ENCODE measurements around the gene CREBRF. TPM values are rescaled to one million over a fixed set of nuclear protein-coding genes. Genes with fewer than 3 reads are reported as not detected.

CREBRF gene
- total and polyA plus RNA-seq, 2 experiments from 2014 or later, result 14.7 to 21.0 TPM

DNA sequence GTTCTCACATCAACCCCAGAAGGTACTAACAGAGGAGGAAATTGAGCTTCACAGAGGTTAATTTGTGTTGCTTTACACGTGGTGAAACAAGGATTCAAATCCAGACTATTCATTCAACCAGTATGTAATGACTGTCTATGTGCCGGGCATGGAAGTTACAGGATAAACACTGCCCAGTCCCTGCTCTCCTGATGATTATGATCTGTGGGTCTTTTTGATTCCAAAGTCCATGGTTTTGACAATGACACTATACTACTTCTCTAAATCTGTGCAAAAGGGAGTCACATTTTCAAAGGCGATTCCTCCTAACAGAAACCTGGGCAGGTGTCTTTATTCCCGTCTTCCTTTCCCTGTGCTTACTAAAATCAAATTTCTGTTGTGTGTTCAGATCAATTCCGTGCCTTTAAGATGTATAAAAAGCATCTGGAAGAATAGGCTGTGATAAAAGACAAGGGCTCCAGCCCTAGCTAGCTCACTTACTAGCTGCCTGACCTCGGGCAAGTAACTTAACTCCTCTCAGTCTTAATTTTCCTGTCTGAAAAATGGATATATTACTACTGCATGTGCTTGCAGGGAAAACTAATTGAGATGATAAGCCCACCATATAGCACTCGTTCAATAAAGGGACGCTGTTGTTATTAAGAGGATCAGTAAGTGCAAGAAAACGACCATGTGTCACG, 970 bp upstream of the CREBRF start:
- 25% methylated on average over 10 of the region's 10 CpGs for WGBS (ENCODE audit: low lambda C conversion rate, missing lambda C conversion rate)
- TF ChIP-seq EZH2phosphoT487 (IDR thresholded peaks at IDR 0.05; ENCODE audit: low read depth, severe bottlenecking, unreplicated experiment) (no peak), EZH2 (IDR thresholded peaks at IDR 0.05; ENCODE audit: borderline replicate concordance) (no peak)
- TF ChIP-seq, protein P1, sequence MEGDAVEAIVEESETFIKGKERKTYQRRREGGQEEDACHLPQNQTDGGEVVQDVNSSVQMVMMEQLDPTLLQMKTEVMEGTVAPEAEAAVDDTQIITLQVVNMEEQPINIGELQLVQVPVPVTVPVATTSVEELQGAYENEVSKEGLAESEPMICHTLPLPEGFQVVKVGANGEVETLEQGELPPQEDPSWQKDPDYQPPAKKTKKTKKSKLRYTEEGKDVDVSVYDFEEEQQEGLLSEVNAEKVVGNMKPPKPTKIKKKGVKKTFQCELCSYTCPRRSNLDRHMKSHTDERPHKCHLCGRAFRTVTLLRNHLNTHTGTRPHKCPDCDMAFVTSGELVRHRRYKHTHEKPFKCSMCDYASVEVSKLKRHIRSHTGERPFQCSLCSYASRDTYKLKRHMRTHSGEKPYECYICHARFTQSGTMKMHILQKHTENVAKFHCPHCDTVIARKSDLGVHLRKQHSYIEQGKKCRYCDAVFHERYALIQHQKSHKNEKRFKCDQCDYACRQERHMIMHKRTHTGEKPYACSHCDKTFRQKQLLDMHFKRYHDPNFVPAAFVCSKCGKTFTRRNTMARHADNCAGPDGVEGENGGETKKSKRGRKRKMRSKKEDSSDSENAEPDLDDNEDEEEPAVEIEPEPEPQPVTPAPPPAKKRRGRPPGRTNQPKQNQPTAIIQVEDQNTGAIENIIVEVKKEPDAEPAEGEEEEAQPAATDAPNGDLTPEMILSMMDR (IDR thresholded peaks at IDR 0.05; ENCODE audit: poor library complexity), result no peak
- Histone ChIP-seq H3K9me3 (ENCODE audit: low read depth) (no peaks in the 10 kb centered on the region), H3K4me3 (no peak overlapping the region), H4K20me1 (ENCODE audit: insufficient read depth, poor library complexity, severe bottlenecking) (peaks cover 3% of the 10 kb centered on the region), H3K9me2 (replicated peaks; ENCODE audit: insufficient read depth) (no peaks in the 10 kb centered on the region), H3K27me3 (no peaks in the 10 kb centered on the region), H3K27ac (peak overlapping the region; percentile 19), H3K4me2 (peak overlapping the region; percentile 73), H2AFZ (peak overlapping the region; percentile 62), H3K4me1 (ENCODE audit: insufficient read depth) (peaks cover 7% of the 10 kb centered on the region), H3K36me3 (replicated peaks; ENCODE audit: insufficient read depth, low read depth) (no peaks in the 10 kb centered on the region), H3K79me2 (peaks cover 23% of the 10 kb centered on the region)
- DNase-seq (ENCODE audit: low spot score), result no peak

- TF ChIP-seq EZH2 (IDR thresholded peaks at IDR 0.05; ENCODE audit: borderline replicate concordance), result no peak
- TF ChIP-seq EZH2phosphoT487 (IDR thresholded peaks at IDR 0.05; ENCODE audit: low read depth, severe bottlenecking, unreplicated experiment), result no peak
- TF ChIP-seq, protein P1 (IDR thresholded peaks at IDR 0.05; ENCODE audit: poor library complexity), result no peak
Observed at GRCh38 chr5:173055722-173055982, 500 bp upstream of the CREBRF start.

GRCh38 chr5:173056783-173057061, 570 bp downstream of the CREBRF start:
- DNase-seq (ENCODE audit: low spot score), result no peak
- Histone ChIP-seq H3K27ac (peak overlapping the region; percentile 89), H4K20me1 (ENCODE audit: insufficient read depth, poor library complexity, severe bottlenecking) (peaks cover 3% of the 10 kb centered on the region), H3K27me3 (no peaks in the 10 kb centered on the region), H3K4me3 (peak overlapping the region; percentile 92), H3K4me1 (ENCODE audit: insufficient read depth) (peaks cover 7% of the 10 kb centered on the region), H3K9me3 (ENCODE audit: low read depth) (no peaks in the 10 kb centered on the region), H3K4me2 (peak overlapping the region; percentile 61), H3K9me2 (replicated peaks; ENCODE audit: insufficient read depth) (no peaks in the 10 kb centered on the region), H3K36me3 (replicated peaks; ENCODE audit: insufficient read depth, low read depth) (no peaks in the 10 kb centered on the region), H3K79me2 (peaks cover 38% of the 10 kb centered on the region), H2AFZ (peak overlapping the region; percentile 24)
- TF ChIP-seq EZH2phosphoT487 (IDR thresholded peaks at IDR 0.05; ENCODE audit: low read depth, severe bottlenecking, unreplicated experiment) (no peak), EZH2 (IDR thresholded peaks at IDR 0.05; ENCODE audit: borderline replicate concordance) (no peak)
- TF ChIP-seq, protein P1 (IDR thresholded peaks at IDR 0.05; ENCODE audit: poor library complexity), result no peak
- no CpG with 5 or more reads among the region's 27 CpGs for WGBS (ENCODE audit: low lambda C conversion rate, missing lambda C conversion rate)

More at GRCh38 chr5:173055722-173055982, 500 bp upstream of the CREBRF start:
- Histone ChIP-seq H3K27ac (peak overlapping the region; percentile 19), H3K79me2 (peaks cover 27% of the 10 kb centered on the region), H3K36me3 (replicated peaks; ENCODE audit: insufficient read depth, low read depth) (no peaks in the 10 kb centered on the region), H3K9me2 (replicated peaks; ENCODE audit: insufficient read depth) (no peaks in the 10 kb centered on the region), H3K9me3 (ENCODE audit: low read depth) (no peaks in the 10 kb centered on the region), H3K27me3 (no peaks in the 10 kb centered on the region), H2AFZ (peak overlapping the region; percentile 62), H3K4me3 (peak overlapping the region; percentile 33), H3K4me2 (peak overlapping the region; percentile 73), H4K20me1 (ENCODE audit: insufficient read depth, poor library complexity, severe bottlenecking) (peaks cover 3% of the 10 kb centered on the region), H3K4me1 (ENCODE audit: insufficient read depth) (peaks cover 7% of the 10 kb centered on the region)
- DNase-seq (ENCODE audit: low spot score), result no peak
- WGBS (ENCODE audit: low lambda C conversion rate, missing lambda C conversion rate), result 4% methylated on average over 11 of the region's 11 CpGs
